ENCODE measurements around the gene NDUFAF5.

GRCh38 chr20:13809855-13810254 lies 25.0 kb downstream of the NDUFAF5 start:
- TF ChIP-seq CTCF (IDR thresholded peaks at IDR 0.05) = no peak
- TF ChIP-seq ZFX (IDR thresholded peaks at IDR 0.05; ENCODE audit: borderline replicate concordance) = no peak
